K562 (cell line): ENCODE data around the gene NUDT14.

Experiments used
- CHD4 ChIP-seq: fragments of 200-600 bp; sonication (generic); IDR thresholded peaks from 3 replicates; pipeline ENCODE4 v1.6.1; 2012; ENCODE audit warnings: low read depth, mild to moderate bottlenecking, mixed read lengths, low read length, inconsistent platforms; ENCODE audit not compliant: insufficient read depth, insufficient replicate concordance, poor library complexity, severe bottlenecking
- CREM ChIP-seq: IDR thresholded peaks from 2 replicates; pipeline ENCODE4 v1.6.1; 2014; ENCODE audit warnings: antibody characterized with exemption, low read depth
- FOXA1 ChIP-seq: fragments of 450-650 bp; IDR thresholded peaks from 2 replicates; pipeline ENCODE4 v1.6.1; 2016; ENCODE audit warnings: mild to moderate bottlenecking, borderline replicate concordance
- RBFOX2 ChIP-seq: fragments of 200-400 bp; formaldehyde crosslinking; IDR thresholded peaks from 2 replicates; pipeline ENCODE4 v1.6.1; 2017; ENCODE audit warnings: low read depth, mild to moderate bottlenecking, low read length, moderate library complexity
- ZNF780A ChIP-seq: fragments of 250-450 bp; sonication (Bioruptor Pico); IDR thresholded peaks from 2 replicates; pipeline ENCODE4 v1.5.0; 2021; ENCODE audit warnings: mild to moderate bottlenecking

DNA sequence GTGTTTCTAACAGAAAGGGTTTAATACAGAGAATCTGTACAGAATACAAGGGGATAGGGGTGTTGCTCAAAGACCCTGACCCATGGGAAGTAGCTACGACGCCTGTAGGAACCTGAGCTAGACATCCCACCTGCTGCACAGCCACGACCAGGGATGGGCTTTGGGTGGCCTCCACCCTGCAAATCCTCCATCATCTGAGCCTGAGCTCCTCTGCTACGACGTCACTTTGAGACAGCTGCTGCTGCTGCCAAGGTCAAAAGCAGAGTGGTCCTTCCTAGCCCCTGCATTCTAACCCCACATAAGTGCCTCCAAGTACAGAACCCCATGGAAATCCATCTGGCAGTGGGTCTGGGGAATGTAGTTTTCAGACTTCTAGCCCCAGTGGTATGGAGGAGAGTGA is 56.3 kb downstream of the NUDT14 start:
- no peak for TF ChIP-seq CHD4
- no peak for TF ChIP-seq RBFOX2
- no peak for TF ChIP-seq CREM
- TF ChIP-seq ZNF780A (CRISPR knock-in tag) = no peak
- no peak for TF ChIP-seq FOXA1
